SK-N-SH (cell line): ENCODE measurements around the gene TMEM60. TPM values are rescaled to one million over a fixed set of nuclear protein-coding genes. Genes with fewer than 3 reads are reported as not detected.

Experiments
- CTCF ChIA-PET: fragments of 300-600, 350-600 bp; formaldehyde crosslinking; extraction: SDS; loops from one replicate; lab custom pipeline; 2021; lab: Yijun Ruan, JAX
- POLR2A ChIA-PET: fragments of 350-600 bp; sonication (Branson Sonifier 250); formaldehyde crosslinking; extraction: SDS; loops from one replicate; lab custom pipeline; 2020; ENCODE audit warnings: antibody characterized with exemption, inconsistent platforms; lab: Yijun Ruan, JAX
- DNase-seq: peaks from one replicate; pipeline ENCODE4 v3.0.0; 2012
- H2AFZ ChIP-seq: fragments of 200-600 bp; sonication (generic); 2 replicates; pipeline ENCODE4 v1.8.1; 2016; ENCODE audit warnings: antibody characterized with exemption, mild to moderate bottlenecking, low read depth
- H3F3A ChIP-seq: fragments of 200-600 bp; sonication (generic); replicated peaks from 2 replicates; pipeline ENCODE3; 2016; ENCODE audit warnings: antibody characterized with exemption, mild to moderate bottlenecking; ENCODE audit not compliant: insufficient read depth
- H3K27ac ChIP-seq, 2 experiments: fragments of 200-500 bp in 1 of 2; fragments of 200-600 bp in 1 of 2; sonication (Bioruptor generic) in 1 of 2; sonication (generic), shearing (Covaris generic) in 1 of 2; 2 replicates each; pipeline versions ENCODE4 v1.5.1 to v1.6.1; 2014 to 2016; ENCODE audit warnings: low read depth in 2 of 2, inconsistent platforms in 1 of 2, low read length in 1 of 2, mild to moderate bottlenecking in 1 of 2, mixed read lengths in 1 of 2
- H3K27me3 ChIP-seq: fragments of 200-600 bp; sonication (generic), shearing (Covaris generic); 2 replicates; pipeline ENCODE4 v1.6.1; 2016; ENCODE audit warnings: mixed run types; ENCODE audit not compliant: insufficient read depth
- H3K36me3 ChIP-seq, 2 experiments: fragments of 200-500 bp in 1 of 2; fragments of 200-600 bp in 1 of 2; sonication (Bioruptor generic) in 1 of 2; sonication (generic) in 1 of 2; replicated peaks in 1 of 2; 2 replicates each; pipeline versions ENCODE3 to v1.5.1; 2014 to 2016; ENCODE audit warnings: low read length in 1 of 2, mild to moderate bottlenecking in 1 of 2; ENCODE audit not compliant: insufficient read depth in 2 of 2, control insufficient read depth in 1 of 2
- H3K4me1 ChIP-seq, 2 experiments: fragments of 200-500 bp in 1 of 2; fragments of 200-600 bp in 1 of 2; sonication (Bioruptor generic) in 1 of 2; sonication (generic), shearing (Covaris generic) in 1 of 2; 2 replicates each; pipeline versions ENCODE4 v1.5.1 to v1.6.1; 2014 to 2016; ENCODE audit warnings: low read depth in 1 of 2, low read length in 1 of 2, mixed run types in 1 of 2; ENCODE audit not compliant: insufficient read depth in 2 of 2, control insufficient read depth in 1 of 2
- H3K4me2 ChIP-seq: fragments of 200-600 bp; sonication (generic), shearing (Covaris generic); 2 replicates; pipeline ENCODE4 v1.6.1; 2017; ENCODE audit warnings: mixed run types
- H3K4me3 ChIP-seq, 2 experiments: fragments of 200-500 bp in 1 of 2; fragments of 200-600 bp in 1 of 2; sonication (Bioruptor generic) in 1 of 2; sonication (generic), shearing (Covaris generic) in 1 of 2; 2 replicates each; pipeline versions ENCODE4 v1.5.1 to v1.8.1; 2014 to 2016; ENCODE audit warnings: low read depth in 2 of 2, inconsistent platforms in 1 of 2, low read length in 1 of 2, mild to moderate bottlenecking in 1 of 2, mixed read lengths in 1 of 2, moderate library complexity in 1 of 2
- H3K79me2 ChIP-seq: fragments of 200-600 bp; sonication (generic); 2 replicates; pipeline ENCODE4 v1.8.1; 2017; ENCODE audit warnings: mild to moderate bottlenecking; ENCODE audit not compliant: insufficient read depth
- H3K9ac ChIP-seq: fragments of 200-600 bp; sonication (generic); 2 replicates; pipeline ENCODE4 v1.6.1; 2017; ENCODE audit warnings: mixed run types
- H3K9me2 ChIP-seq: fragments of 200-600 bp; sonication (generic); 2 replicates; pipeline ENCODE4 v1.6.1; 2017; ENCODE audit warnings: mixed run types
- H3K9me3 ChIP-seq: fragments of 200-600 bp; sonication (generic); 2 replicates; pipeline ENCODE4 v1.6.1; 2017; ENCODE audit warnings: mixed run types, mild to moderate bottlenecking, moderate library complexity
- H4K20me1 ChIP-seq: fragments of 200-600 bp; sonication (generic); 2 replicates; pipeline ENCODE4 v1.6.1; 2017; ENCODE audit warnings: mild to moderate bottlenecking, mixed run types; ENCODE audit not compliant: insufficient read depth
- ELF1 ChIP-seq: IDR thresholded peaks from 2 replicates; pipeline ENCODE4 v1.4.0; 2012
- EZH2phosphoT487 ChIP-seq: fragments of 200-600 bp; sonication (generic); IDR thresholded peaks from 2 replicates; pipeline ENCODE4 v1.6.1; 2017; ENCODE audit warnings: low read depth, mixed run types, mild to moderate bottlenecking, antibody characterized with exemption, moderate library complexity, borderline replicate concordance
- FOXJ3 ChIP-seq: sonication (generic); formaldehyde crosslinking; IDR thresholded peaks from 2 replicates; pipeline ENCODE4 v1.5.1; 2020; ENCODE audit warnings: mild to moderate bottlenecking, missing genetic modification reagents
- GABPA ChIP-seq: IDR thresholded peaks from 2 replicates; pipeline ENCODE4 v1.4.0; 2012; ENCODE audit warnings: low read depth, mild to moderate bottlenecking
- MEF2A ChIP-seq: IDR thresholded peaks from 2 replicates; pipeline ENCODE4 v1.4.0; 2012; ENCODE audit warnings: low read depth, borderline replicate concordance
- POLR2AphosphoS5 ChIP-seq: IDR thresholded peaks from 2 replicates; pipeline ENCODE4 v1.6.1; 2012; ENCODE audit warnings: low read depth, low read length
- RAD21 ChIP-seq: IDR thresholded peaks from 2 replicates; pipeline ENCODE4 v1.6.1; 2012; ENCODE audit warnings: mild to moderate bottlenecking, low read length
- RCOR1 ChIP-seq: fragments of 150-350 bp; IDR thresholded peaks from 2 replicates; pipeline ENCODE4 v1.6.1; 2017; ENCODE audit warnings: antibody characterized with exemption, low read length
- REST ChIP-seq: IDR thresholded peaks from 2 replicates; pipeline ENCODE4 v1.6.1; 2012; ENCODE audit warnings: mild to moderate bottlenecking, low read depth, low read length, moderate library complexity
- RFX5 ChIP-seq: IDR thresholded peaks from 2 replicates; pipeline ENCODE4 v1.6.1; 2012; ENCODE audit warnings: mild to moderate bottlenecking, improper control_type of control experiment, low read length
- SIN3A ChIP-seq: IDR thresholded peaks from 2 replicates; pipeline ENCODE4 v1.6.1; 2012; ENCODE audit warnings: low read depth, mild to moderate bottlenecking, low read length, moderate library complexity, borderline replicate concordance
- TEAD4 ChIP-seq: IDR thresholded peaks from 2 replicates; pipeline ENCODE4 v1.4.0; 2012; ENCODE audit warnings: mild to moderate bottlenecking, borderline replicate concordance; ENCODE audit not compliant: insufficient read depth
- YY1 ChIP-seq: IDR thresholded peaks from 2 replicates; pipeline ENCODE4 v1.4.0; 2012; ENCODE audit warnings: low read depth, mild to moderate bottlenecking
- ZBTB33 ChIP-seq: IDR thresholded peaks from 2 replicates; pipeline ENCODE4 v1.4.0; 2012; ENCODE audit warnings: low read depth, borderline replicate concordance
- whole genome bisulfite sequencing: methylation state at CpG from one replicate; pipeline ENCODE4 v1.1.6; 2017; ENCODE audit warnings: low lambda C conversion rate; 5-methylcytosine and 5-hydroxymethylcytosine counted together
- polyA plus RNA-seq, 3 experiments: library from polyadenylated mRNA; depleted of rRNA; stranded (reverse); fragments of >200 nt; gene quantifications; 2 replicates each; pipeline ENCODE4 v1.2.3, GENCODE V29; 2012
- TF ChIP-seq, protein P1 (sequence below): IDR thresholded peaks from 2 replicates; pipeline ENCODE4 v1.4.0; 2012; ENCODE audit warnings: low read depth, borderline replicate concordance
- TF ChIP-seq, protein P2 (sequence below): fragments of 150-350 bp; IDR thresholded peaks from 2 replicates; pipeline ENCODE4 v1.6.1; 2016; ENCODE audit warnings: mild to moderate bottlenecking, low read depth, low read length

The TMEM60 gene
- polyA plus RNA-seq, 1 of the 3 experiments (the other 2 are of a cell fraction): 24.8 TPM

GRCh38 chr7:77747718-77748117 lies 50.5 kb downstream of the TMEM60 start:
- Histone ChIP-seq H3K9ac (no peak overlapping the region), H3K9me2 (no peaks in the 10 kb centered on the region), H2AFZ (no peak overlapping the region), H3K9me3 (no peaks in the 10 kb centered on the region), H3K4me3 (no peak overlapping the region), H3K27me3 (no peaks in the 10 kb centered on the region), H3K27ac (no peak overlapping the region), H3K4me1 (peaks cover 3 to 6% of the 10 kb centered on the region in 2 experiments; a peak in 2 of 4 replicates), H3F3A (no peaks in the 10 kb centered on the region), H3K4me2 (no peak overlapping the region), H3K36me3 (peaks cover 21 to 28% of the 10 kb centered on the region in 2 experiments), H4K20me1 (no peaks in the 10 kb centered on the region), H3K79me2 (peaks cover 31% of the 10 kb centered on the region; the same call in 1 of the 2 replicates)
- POLR2A ChIA-PET: no interaction called here
- 95% methylated on average over 1 of the region's 1 CpG for WGBS
- no peak for TF ChIP-seq REST
- TF ChIP-seq, protein P1, sequence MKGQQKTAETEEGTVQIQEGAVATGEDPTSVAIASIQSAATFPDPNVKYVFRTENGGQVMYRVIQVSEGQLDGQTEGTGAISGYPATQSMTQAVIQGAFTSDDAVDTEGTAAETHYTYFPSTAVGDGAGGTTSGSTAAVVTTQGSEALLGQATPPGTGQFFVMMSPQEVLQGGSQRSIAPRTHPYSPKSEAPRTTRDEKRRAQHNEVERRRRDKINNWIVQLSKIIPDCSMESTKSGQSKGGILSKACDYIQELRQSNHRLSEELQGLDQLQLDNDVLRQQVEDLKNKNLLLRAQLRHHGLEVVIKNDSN: no peak
- TF ChIP-seq ZBTB33: no peak
- no peak for TF ChIP-seq MEF2A
- TF ChIP-seq YY1: no peak
- TF ChIP-seq, protein P2, sequence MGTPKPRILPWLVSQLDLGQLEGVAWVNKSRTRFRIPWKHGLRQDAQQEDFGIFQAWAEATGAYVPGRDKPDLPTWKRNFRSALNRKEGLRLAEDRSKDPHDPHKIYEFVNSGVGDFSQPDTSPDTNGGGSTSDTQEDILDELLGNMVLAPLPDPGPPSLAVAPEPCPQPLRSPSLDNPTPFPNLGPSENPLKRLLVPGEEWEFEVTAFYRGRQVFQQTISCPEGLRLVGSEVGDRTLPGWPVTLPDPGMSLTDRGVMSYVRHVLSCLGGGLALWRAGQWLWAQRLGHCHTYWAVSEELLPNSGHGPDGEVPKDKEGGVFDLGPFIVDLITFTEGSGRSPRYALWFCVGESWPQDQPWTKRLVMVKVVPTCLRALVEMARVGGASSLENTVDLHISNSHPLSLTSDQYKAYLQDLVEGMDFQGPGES: no peak
- TF ChIP-seq EZH2phosphoT487: no peak
- no peak for TF ChIP-seq POLR2AphosphoS5
- no peak for TF ChIP-seq RAD21
- no peak for TF ChIP-seq TEAD4
- TF ChIP-seq SIN3A: no peak
- TF ChIP-seq RCOR1: no peak
- no peak for TF ChIP-seq RFX5
- no peak for TF ChIP-seq FOXJ3 (CRISPR knock-in tag)
- TF ChIP-seq ELF1: no peak
- no peak for TF ChIP-seq GABPA
- no peak for DNase-seq
- CTCF ChIA-PET: interaction anchor here (0.6 to 4.3 kb wide), 4 partner anchors 12 to 479 kb away, joined by 3 to 28 read pairs (median 7); no protein-coding TSS in a partner anchor
